GM18909 (cell line): ENCODE measurements around the gene RSAD2.
"Not testable (repeated sequence)": the region's sequence is repeated elsewhere in the genome, so short reads cannot be mapped to it uniquely, and the experiment has no call there.

Source experiments
- ATAC-seq: cut with Tn5 transposase; IDR thresholded peaks from one replicate; pipeline ENCODE4 v1.9.1; 2021; ENCODE audit warnings: mild to moderate bottlenecking; ENCODE audit not compliant: unreplicated experiment, poor library complexity

RSAD2 gene

GRCh38 chr2:6877402-6878304 is at the start of gene RSAD2:
Gene RSAD2, plus strand, starts transcription at chr2:6877777. Its CDS starts 24 bp downstream, at chr2:6877801.
- peak; percentile 82 for ATAC-seq

GRCh38 chr2:6828299-6828584 is 49.3 kb upstream of the RSAD2 start:
- no peak for ATAC-seq

GRCh38 chr2:6831229-6831628 is 46.3 kb upstream of the RSAD2 start:
- no peak for ATAC-seq

GRCh38 chr2:6832596-6833299 is 44.8 kb upstream of the RSAD2 start:
- ATAC-seq, result no peak

GRCh38 chr2:6833300-6833604 is 44.3 kb upstream of the RSAD2 start:
- ATAC-seq, result no peak

GRCh38 chr2:6834163-6834562 is 43.4 kb upstream of the RSAD2 start:
- no peak for ATAC-seq

GRCh38 chr2:6835467-6835866 is 42.1 kb upstream of the RSAD2 start:
- no peak for ATAC-seq

GRCh38 chr2:6838673-6839319 is 38.8 kb upstream of the RSAD2 start:
- ATAC-seq, result no peak

- no peak for ATAC-seq
Measured at GRCh38 chr2:6841537-6842287, 35.9 kb upstream of the RSAD2 start.

GRCh38 chr2:6845312-6845711 is 32.3 kb upstream of the RSAD2 start:
- ATAC-seq, result no peak

GRCh38 chr2:6845903-6846302 is 31.7 kb upstream of the RSAD2 start:
- no peak for ATAC-seq

GRCh38 chr2:6846540-6846939 is 31.0 kb upstream of the RSAD2 start:
- ATAC-seq, result no peak

- ATAC-seq, result no peak
Measured at GRCh38 chr2:6846967-6847681, 30.5 kb upstream of the RSAD2 start.

GRCh38 chr2:6852195-6852594 is 25.4 kb upstream of the RSAD2 start:
- ATAC-seq, result no peak

GRCh38 chr2:6854416-6854815 is 23.2 kb upstream of the RSAD2 start:
- no peak for ATAC-seq

GRCh38 chr2:6855860-6856547 is 21.6 kb upstream of the RSAD2 start:
- no peak for ATAC-seq

GRCh38 chr2:6856548-6856920 is 21.0 kb upstream of the RSAD2 start:
- ATAC-seq, result no peak

- not testable (repeated sequence) for ATAC-seq
Measured at GRCh38 chr2:6858466-6859027, 19.0 kb upstream of the RSAD2 start.

GRCh38 chr2:6860296-6860695 is 17.3 kb upstream of the RSAD2 start:
- ATAC-seq, result no peak
